ENCODE results near the gene LRRC4C.

Gene LRRC4C

GRCh38 chr11:40467771-40468170 lies 991.7 kb downstream of the LRRC4C start:
- no peak for DNase-seq (ENCODE audit: low read depth)

- no peak for DNase-seq (ENCODE audit: low read depth)
These were observed 1014.1 kb downstream of the LRRC4C start for GRCh38 chr11:40445391-40445790.

GRCh38 chr11:40444151-40444550 lies 1015.3 kb downstream of the LRRC4C start:
- DNase-seq (ENCODE audit: low read depth), result no peak

- DNase-seq (ENCODE audit: low read depth), result no peak
These were observed 1024.1 kb downstream of the LRRC4C start for GRCh38 chr11:40435344-40435743.

GRCh38 chr11:40434926-40435325 lies 1024.5 kb downstream of the LRRC4C start:
- DNase-seq (ENCODE audit: low read depth), result no peak

GRCh38 chr11:40432358-40432757 lies 1027.1 kb downstream of the LRRC4C start:
- DNase-seq (ENCODE audit: low read depth), result no peak

- no peak for DNase-seq (ENCODE audit: low read depth)
These were observed 1034.3 kb downstream of the LRRC4C start for GRCh38 chr11:40425168-40425567.

- DNase-seq (ENCODE audit: low read depth), result no peak
These were observed 1038.1 kb downstream of the LRRC4C start for GRCh38 chr11:40421208-40421981.

- no peak for DNase-seq (ENCODE audit: low read depth)
These were observed 1041.8 kb downstream of the LRRC4C start for GRCh38 chr11:40417627-40418026.

GRCh38 chr11:40407355-40407754 lies 1052.1 kb downstream of the LRRC4C start:
- DNase-seq (ENCODE audit: low read depth), result no peak

- DNase-seq (ENCODE audit: low read depth), result no peak
These were observed 1053.8 kb downstream of the LRRC4C start for GRCh38 chr11:40405614-40406013.

GRCh38 chr11:40403321-40403720 lies 1056.1 kb downstream of the LRRC4C start:
- DNase-seq (ENCODE audit: low read depth), result no peak

- no peak for DNase-seq (ENCODE audit: low read depth)
These were observed 1058.2 kb downstream of the LRRC4C start for GRCh38 chr11:40401132-40401853.

- DNase-seq (ENCODE audit: low read depth), result no peak
These were observed 1062.3 kb downstream of the LRRC4C start for GRCh38 chr11:40397141-40397540.

- DNase-seq (ENCODE audit: low read depth), result no peak
These were observed 1065.9 kb downstream of the LRRC4C start for GRCh38 chr11:40393511-40393910.

- no peak for DNase-seq (ENCODE audit: low read depth)
These were observed 1067.8 kb downstream of the LRRC4C start for GRCh38 chr11:40391679-40392078.

GRCh38 chr11:40388097-40388818 lies 1071.2 kb downstream of the LRRC4C start:
- DNase-seq (ENCODE audit: low read depth), result no peak

- no peak for DNase-seq (ENCODE audit: low read depth)
These were observed 1072.0 kb downstream of the LRRC4C start for GRCh38 chr11:40387240-40387980.

- no peak for DNase-seq (ENCODE audit: low read depth)
These were observed 1074.5 kb downstream of the LRRC4C start for GRCh38 chr11:40384991-40385390.

- DNase-seq (ENCODE audit: low read depth), result no peak
These were observed 1078.0 kb downstream of the LRRC4C start for GRCh38 chr11:40381481-40381880.

GRCh38 chr11:40380835-40381234 lies 1078.6 kb downstream of the LRRC4C start:
- DNase-seq (ENCODE audit: low read depth), result no peak

- no peak for DNase-seq (ENCODE audit: low read depth)
These were observed 1083.1 kb downstream of the LRRC4C start for GRCh38 chr11:40376331-40376730.

Measured in activated gamma-delta T cell treated with anti-CD3 and anti-CD28 coated beads, Interleukin-2, amount 50 U/mL, for 16 hours (primary cell).